Gastroesophageal sphincter (tissue), 4 donors: ENCODE measurements around the gene CGN. TPM values are rescaled to one million over a fixed set of nuclear protein-coding genes. Genes with fewer than 3 reads are reported as not detected.

Experiments
- ATAC-seq: fragments of 150-250 bp; one replicate; pipeline ENCODE4 v1.9.1; 2016; ENCODE audit warnings: mild to moderate bottlenecking, moderate library complexity
- H3K27ac ChIP-seq, 4 donors: fragments of 200-600 bp; sonication (generic) in 3 of 4; 1 replicate in 3 of 4; 2 replicates in 1 of 4; pipeline ENCODE4 v1.5.1; 2016 to 2019
- H3K27me3 ChIP-seq: fragments of 200-600 bp; sonication (generic); one replicate; pipeline ENCODE4 v1.5.1; 2019
- H3K36me3 ChIP-seq, 2 donors: fragments of 200-600 bp; sonication (generic); one replicate each; pipeline ENCODE4 v1.5.1; 2019; ENCODE audit warnings: control low read depth in 1 of 2
- H3K4me1 ChIP-seq, 3 donors: fragments of 200-600 bp; sonication (generic); 1 replicate in 2 of 3; 2 replicates in 1 of 3; pipeline ENCODE4 v1.5.1; 2016 to 2019; ENCODE audit warnings: control low read depth in 2 of 3
- H3K4me3 ChIP-seq, 2 donors: fragments of 200-600 bp; sonication (generic); one replicate each; pipeline ENCODE4 v1.5.1; 2019; ENCODE audit warnings: mild to moderate bottlenecking in 1 of 2, moderate library complexity in 1 of 2
- H3K9me3 ChIP-seq, 3 donors: fragments of 200-600 bp; sonication (generic); one replicate each; pipeline ENCODE4 v1.5.1; 2017 to 2019; ENCODE audit warnings: control low read depth in 2 of 3
- EP300 ChIP-seq: sonication (generic); formaldehyde crosslinking; IDR thresholded peaks from one replicate; pipeline ENCODE4 v1.6.1; 2017; ENCODE audit warnings: antibody characterized with exemption, mild to moderate bottlenecking
- POLR2A ChIP-seq, 2 donors: fragments of 450-650 bp; IDR thresholded peaks; one replicate each; pipeline ENCODE4 v1.6.1; 2017; ENCODE audit warnings: antibody characterized with exemption in 2 of 2, mild to moderate bottlenecking in 2 of 2, moderate library complexity in 1 of 2
- POLR2AphosphoS5 ChIP-seq: sonication (generic); formaldehyde crosslinking; IDR thresholded peaks from one replicate; pipeline ENCODE4 v1.6.1; 2017; ENCODE audit warnings: antibody characterized with exemption
- WGBS, 2 donors: methylation state at CpG; one replicate each; pipeline ENCODE4 v1.1.5; 2018; ENCODE audit warnings: low coverage in 1 of 2; 5-methylcytosine and 5-hydroxymethylcytosine counted together
- total RNA-seq, 4 donors: library from RNA; depleted of rRNA; stranded (reverse); fragments of >200 nt; gene quantifications; one replicate each; pipeline ENCODE4 v1.1.0, GENCODE V29; 2016
- TF ChIP-seq, protein P1 (sequence below), 4 experiments: fragments of 200-600 bp in 2 of 4; fragments of 450-650 bp in 2 of 4; sonication (generic) in 1 of 4; IDR thresholded peaks; one replicate each; pipeline ENCODE4 v1.5.1; 2017 to 2019; ENCODE audit warnings: antibody characterized with exemption in 4 of 4, mild to moderate bottlenecking in 2 of 4, moderate library complexity in 2 of 4

The CGN gene
- total RNA-seq, 4 donors from 2014 or later, result 0.13 to 2.2 (median 0.29) TPM

GRCh38 chr1:151499930-151500329, 11.3 kb upstream of the CGN start:
- WGBS, 2 donors, result 80% methylated on average over 1 of the region's 1 CpG; no CpG with 5 or more reads in 1 of the 2 donors
- ATAC-seq, result no peak
- H3K27ac ChIP-seq, result no peak overlapping the region
- no peaks in the 10 kb centered on the region for H3K9me3 ChIP-seq
- H3K4me1 ChIP-seq, result peaks cover 0 to 4% (median 0%) of the 10 kb centered on the region in 3 donors
- TF ChIP-seq EP300 (no peak), POLR2AphosphoS5 (no peak), POLR2A (IDR thresholded peaks at IDR 0.05) (no peak)
- TF ChIP-seq, protein P1, sequence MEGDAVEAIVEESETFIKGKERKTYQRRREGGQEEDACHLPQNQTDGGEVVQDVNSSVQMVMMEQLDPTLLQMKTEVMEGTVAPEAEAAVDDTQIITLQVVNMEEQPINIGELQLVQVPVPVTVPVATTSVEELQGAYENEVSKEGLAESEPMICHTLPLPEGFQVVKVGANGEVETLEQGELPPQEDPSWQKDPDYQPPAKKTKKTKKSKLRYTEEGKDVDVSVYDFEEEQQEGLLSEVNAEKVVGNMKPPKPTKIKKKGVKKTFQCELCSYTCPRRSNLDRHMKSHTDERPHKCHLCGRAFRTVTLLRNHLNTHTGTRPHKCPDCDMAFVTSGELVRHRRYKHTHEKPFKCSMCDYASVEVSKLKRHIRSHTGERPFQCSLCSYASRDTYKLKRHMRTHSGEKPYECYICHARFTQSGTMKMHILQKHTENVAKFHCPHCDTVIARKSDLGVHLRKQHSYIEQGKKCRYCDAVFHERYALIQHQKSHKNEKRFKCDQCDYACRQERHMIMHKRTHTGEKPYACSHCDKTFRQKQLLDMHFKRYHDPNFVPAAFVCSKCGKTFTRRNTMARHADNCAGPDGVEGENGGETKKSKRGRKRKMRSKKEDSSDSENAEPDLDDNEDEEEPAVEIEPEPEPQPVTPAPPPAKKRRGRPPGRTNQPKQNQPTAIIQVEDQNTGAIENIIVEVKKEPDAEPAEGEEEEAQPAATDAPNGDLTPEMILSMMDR (IDR thresholded peaks at IDR 0.05), result no peak
- no peaks in the 10 kb centered on the region for H3K27me3 ChIP-seq
- no peak overlapping the region for H3K4me3 ChIP-seq
- H3K36me3 ChIP-seq, result no peaks in the 10 kb centered on the region

GRCh38 chr1:151501474-151501873, 9.7 kb upstream of the CGN start:
- TF ChIP-seq, protein P1 (IDR thresholded peaks at IDR 0.05), result no peak
- TF ChIP-seq POLR2A (IDR thresholded peaks at IDR 0.05), result no peak
- TF ChIP-seq POLR2AphosphoS5, result no peak
- TF ChIP-seq EP300, result no peak
- WGBS, 2 donors, result 43 to 87% methylated on average over 4 to 10 of the region's 10 CpGs
- Histone ChIP-seq H3K36me3 (no peaks in the 10 kb centered on the region), H3K9me3 (no peaks in the 10 kb centered on the region), H3K4me1 (no peaks in the 10 kb centered on the region), H3K4me3 (no peak overlapping the region), H3K27ac (no peak overlapping the region), H3K27me3 (no peaks in the 10 kb centered on the region)
- ATAC-seq, result no peak

- TF ChIP-seq, protein P1 (IDR thresholded peaks at IDR 0.05), result no peak
- TF ChIP-seq POLR2AphosphoS5 (no peak), EP300 (no peak), POLR2A (IDR thresholded peaks at IDR 0.05) (no peak)
- H3K36me3 ChIP-seq, result no peaks in the 10 kb centered on the region
- H3K9me3 ChIP-seq, result no peaks in the 10 kb centered on the region
- no peak for ATAC-seq
- 55 to 62% methylated on average over 4 to 5 of the region's 5 CpGs for WGBS, 2 donors
- no peak overlapping the region for H3K4me3 ChIP-seq
- no peaks in the 10 kb centered on the region for H3K27me3 ChIP-seq
- no peaks in the 10 kb centered on the region for H3K4me1 ChIP-seq
- no peak overlapping the region for H3K27ac ChIP-seq
These were observed 9.0 kb upstream of the CGN start for GRCh38 chr1:151502035-151502700.

DNA sequence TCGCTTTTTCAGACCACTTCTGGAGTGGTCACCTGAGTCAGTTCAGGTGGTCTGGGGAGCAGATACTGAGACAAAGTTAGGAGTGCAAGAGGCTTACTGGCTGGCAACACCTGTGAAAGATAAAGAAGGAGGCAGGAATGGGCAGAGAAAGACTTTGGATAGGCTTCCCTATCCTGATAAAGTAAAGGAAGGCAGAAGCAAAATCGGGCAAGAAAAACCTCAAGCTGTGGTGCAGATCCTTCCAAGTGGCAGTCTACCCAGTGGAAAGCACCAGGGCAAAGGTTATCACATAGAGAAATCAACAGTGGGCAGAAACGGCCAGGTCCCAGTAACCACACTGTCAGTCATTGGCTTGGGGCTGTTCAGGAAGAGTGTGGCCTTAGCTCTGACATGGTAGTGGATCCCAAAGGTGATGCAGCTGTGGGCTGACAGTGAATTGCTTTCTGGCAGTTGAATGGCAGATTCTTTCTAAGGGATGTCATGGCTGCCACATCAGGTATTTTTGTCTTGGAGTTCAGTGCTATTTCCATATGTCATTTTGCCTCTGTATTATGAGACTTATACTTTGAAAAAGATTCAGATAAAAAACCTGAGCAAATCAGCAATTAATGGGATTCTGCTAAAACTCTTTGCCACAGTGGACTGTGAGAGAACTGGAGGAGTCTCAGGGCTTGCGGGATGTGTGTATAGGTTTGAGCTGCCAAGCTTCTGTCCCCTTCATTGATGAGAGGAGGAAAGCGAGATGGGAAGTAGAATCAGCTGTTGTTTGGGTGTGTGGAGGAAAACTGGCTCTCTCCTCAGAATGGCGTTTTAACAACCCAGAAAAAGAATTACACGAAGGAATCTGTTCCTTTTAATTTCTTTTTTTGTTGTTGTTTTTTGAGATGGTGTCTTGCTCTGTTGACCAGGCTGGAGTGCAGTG, 8.1 kb upstream of the CGN start:
- Histone ChIP-seq H3K27ac (no peak overlapping the region), H3K9me3 (no peaks in the 10 kb centered on the region), H3K4me3 (no peak overlapping the region), H3K27me3 (no peaks in the 10 kb centered on the region), H3K36me3 (no peaks in the 10 kb centered on the region), H3K4me1 (no peaks in the 10 kb centered on the region)
- no peak for ATAC-seq
- TF ChIP-seq POLR2AphosphoS5 (no peak), POLR2A (IDR thresholded peaks at IDR 0.05) (no peak), EP300 (no peak)
- TF ChIP-seq, protein P1 (IDR thresholded peaks at IDR 0.05), result no peak
- 55 to 69% methylated on average over 6 of the region's 7 CpGs for WGBS, 2 donors
